Measurements from ENCODE around the gene PGP.
A peak's percentile ranks its signal among the peaks of the same experiment; 100 is the strongest.
"Not testable (repeated sequence)": the region's sequence is repeated elsewhere in the genome, so short reads cannot be mapped to it uniquely, and the experiment has no call there.

Gene PGP

GRCh38 chr16:2213817-2214718 is 572 bp downstream of the PGP start:
- DNase-seq, result no peak

- no peak for DNase-seq
These were observed 2.0 kb downstream of the PGP start for GRCh38 chr16:2212362-2213324.

GRCh38 chr16:2211923-2212347 is 2.7 kb downstream of the PGP start:
- DNase-seq, result no peak

GRCh38 chr16:2210386-2211365 is 4.0 kb downstream of the PGP start, which contains the start of gene BRICD5:
Gene BRICD5 (minus strand): TSS chr16:2210863. CDS start chr16:2210833, 30 bp downstream.
- no peak for DNase-seq

- no peak for DNase-seq
These were observed 4.7 kb downstream of the PGP start for GRCh38 chr16:2210009-2210332.

- no peak for DNase-seq
These were observed 5.2 kb downstream of the PGP start for GRCh38 chr16:2209258-2210008.

GRCh38 chr16:2208772-2209171 is 5.9 kb downstream of the PGP start:
- DNase-seq, result no peak

GRCh38 chr16:2208308-2208707 is 6.3 kb downstream of the PGP start:
- DNase-seq, result no peak

GRCh38 chr16:2207872-2208271 is 6.8 kb downstream of the PGP start:
- DNase-seq, result no peak

- no peak for DNase-seq
These were observed 7.7 kb downstream of the PGP start for GRCh38 chr16:2206780-2207433.

- DNase-seq, result no peak
These were observed 8.2 kb downstream of the PGP start for GRCh38 chr16:2206420-2206779.

GRCh38 chr16:2205967-2206313 is 8.7 kb downstream of the PGP start:
- DNase-seq, result no peak

- DNase-seq, result peak; percentile 82
These were observed 9.3 kb downstream of the PGP start, which contains the start of gene MLST8 for GRCh38 chr16:2205104-2205966. Gene MLST8 (plus strand): TSS chr16:2205454. CDS start chr16:2206086, 632 bp downstream.

GRCh38 chr16:2204416-2205103 is 10.1 kb downstream of the PGP start:
- no peak for DNase-seq

GRCh38 chr16:2203119-2203688 is 11.4 kb downstream of the PGP start:
- not testable (repeated sequence) for DNase-seq

GRCh38 chr16:2200313-2200712 is 14.3 kb downstream of the PGP start:
- DNase-seq, result no peak

GRCh38 chr16:2199621-2200139 is 15.0 kb downstream of the PGP start:
- DNase-seq, result no peak

GRCh38 chr16:2199095-2199494 is 15.5 kb downstream of the PGP start:
- no peak for DNase-seq

GRCh38 chr16:2198283-2198682 is 16.4 kb downstream of the PGP start:
- no peak for DNase-seq

Data from GDM1 (cell line).